HL-60 (cell line): ENCODE results near the gene SETBP1.
A peak's percentile ranks its signal among the peaks of the same experiment; 100 is the strongest.

ENCODE experiments used
- DNase-seq, 2 experiments: peaks; one replicate each; pipeline ENCODE4 v3.0.0-alpha.2; 2010 to 2020; ENCODE audit warnings: low read depth in 1 of 2, low spot score in 1 of 2
- H3K27ac ChIP-seq: fragments of 250-450 bp; sonication (Bioruptor Pico); replicated peaks from 2 replicates; pipeline ENCODE4 v1.5.1; 2020; ENCODE audit warnings: mild to moderate bottlenecking, moderate library complexity
- H3K27me3 ChIP-seq: fragments of 250-450 bp; sonication (Bioruptor Pico); 2 replicates; pipeline ENCODE4 v1.5.1; 2021; ENCODE audit warnings: mild to moderate bottlenecking, moderate library complexity; ENCODE audit not compliant: insufficient read depth, poor library complexity, severe bottlenecking
- H3K4me3 ChIP-seq: replicated peaks from 2 replicates; pipeline ENCODE4 v1.5.1; 2011; ENCODE audit warnings: mild to moderate bottlenecking, control low read depth, low read length; ENCODE audit not compliant: insufficient read depth
- GABPA ChIP-seq: IDR thresholded peaks from 2 replicates; pipeline ENCODE4 v1.6.1; 2012; ENCODE audit warnings: low read depth
- POLR2AphosphoS5 ChIP-seq: IDR thresholded peaks from 2 replicates; pipeline ENCODE4 v1.6.1; 2012; ENCODE audit warnings: low read depth
- SPI1 ChIP-seq: IDR thresholded peaks from 2 replicates; pipeline ENCODE4 v1.6.1; 2012; ENCODE audit warnings: low read depth, mild to moderate bottlenecking, borderline replicate concordance
- TF ChIP-seq, protein P1 (sequence below): IDR thresholded peaks from one replicate; pipeline ENCODE4 v1.5.1; 2011; ENCODE audit warnings: low read length, control low read depth, inconsistent platforms; ENCODE audit not compliant: insufficient read depth
- TF ChIP-seq, protein P2 (sequence below): IDR thresholded peaks from 2 replicates; pipeline ENCODE4 v1.6.1; 2012; ENCODE audit warnings: low read depth; ENCODE audit not compliant: insufficient replicate concordance

The SETBP1 gene

DNA sequence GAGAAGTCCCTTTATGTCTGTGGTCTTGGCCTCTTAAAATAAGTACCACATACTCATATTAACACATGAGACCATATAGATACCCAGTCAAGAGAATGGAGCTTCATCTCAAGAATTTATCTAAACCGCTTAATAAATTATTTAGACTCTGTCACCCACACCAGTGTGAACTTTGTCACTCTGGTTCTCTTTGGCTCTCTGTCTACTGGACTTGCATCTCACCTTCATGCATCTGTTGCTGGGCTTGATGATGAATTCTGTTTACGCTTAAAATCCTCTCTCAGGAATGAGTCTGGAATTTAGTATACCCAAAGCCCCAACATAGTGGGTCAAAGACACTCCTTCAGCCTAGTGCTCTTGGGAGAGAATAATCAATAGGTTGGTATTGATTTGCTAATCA is 73.9 kb downstream of the SETBP1 start:
- Histone ChIP-seq H3K4me3 (no peak overlapping the region), H3K27ac (no peak overlapping the region), H3K27me3 (peaks cover 6% of the 10 kb centered on the region)
- DNase-seq, result no peak
- TF ChIP-seq POLR2AphosphoS5 (no peak), SPI1 (no peak), GABPA (no peak)
- TF ChIP-seq, protein P1, sequence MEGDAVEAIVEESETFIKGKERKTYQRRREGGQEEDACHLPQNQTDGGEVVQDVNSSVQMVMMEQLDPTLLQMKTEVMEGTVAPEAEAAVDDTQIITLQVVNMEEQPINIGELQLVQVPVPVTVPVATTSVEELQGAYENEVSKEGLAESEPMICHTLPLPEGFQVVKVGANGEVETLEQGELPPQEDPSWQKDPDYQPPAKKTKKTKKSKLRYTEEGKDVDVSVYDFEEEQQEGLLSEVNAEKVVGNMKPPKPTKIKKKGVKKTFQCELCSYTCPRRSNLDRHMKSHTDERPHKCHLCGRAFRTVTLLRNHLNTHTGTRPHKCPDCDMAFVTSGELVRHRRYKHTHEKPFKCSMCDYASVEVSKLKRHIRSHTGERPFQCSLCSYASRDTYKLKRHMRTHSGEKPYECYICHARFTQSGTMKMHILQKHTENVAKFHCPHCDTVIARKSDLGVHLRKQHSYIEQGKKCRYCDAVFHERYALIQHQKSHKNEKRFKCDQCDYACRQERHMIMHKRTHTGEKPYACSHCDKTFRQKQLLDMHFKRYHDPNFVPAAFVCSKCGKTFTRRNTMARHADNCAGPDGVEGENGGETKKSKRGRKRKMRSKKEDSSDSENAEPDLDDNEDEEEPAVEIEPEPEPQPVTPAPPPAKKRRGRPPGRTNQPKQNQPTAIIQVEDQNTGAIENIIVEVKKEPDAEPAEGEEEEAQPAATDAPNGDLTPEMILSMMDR, result no peak
- TF ChIP-seq, protein P2, sequence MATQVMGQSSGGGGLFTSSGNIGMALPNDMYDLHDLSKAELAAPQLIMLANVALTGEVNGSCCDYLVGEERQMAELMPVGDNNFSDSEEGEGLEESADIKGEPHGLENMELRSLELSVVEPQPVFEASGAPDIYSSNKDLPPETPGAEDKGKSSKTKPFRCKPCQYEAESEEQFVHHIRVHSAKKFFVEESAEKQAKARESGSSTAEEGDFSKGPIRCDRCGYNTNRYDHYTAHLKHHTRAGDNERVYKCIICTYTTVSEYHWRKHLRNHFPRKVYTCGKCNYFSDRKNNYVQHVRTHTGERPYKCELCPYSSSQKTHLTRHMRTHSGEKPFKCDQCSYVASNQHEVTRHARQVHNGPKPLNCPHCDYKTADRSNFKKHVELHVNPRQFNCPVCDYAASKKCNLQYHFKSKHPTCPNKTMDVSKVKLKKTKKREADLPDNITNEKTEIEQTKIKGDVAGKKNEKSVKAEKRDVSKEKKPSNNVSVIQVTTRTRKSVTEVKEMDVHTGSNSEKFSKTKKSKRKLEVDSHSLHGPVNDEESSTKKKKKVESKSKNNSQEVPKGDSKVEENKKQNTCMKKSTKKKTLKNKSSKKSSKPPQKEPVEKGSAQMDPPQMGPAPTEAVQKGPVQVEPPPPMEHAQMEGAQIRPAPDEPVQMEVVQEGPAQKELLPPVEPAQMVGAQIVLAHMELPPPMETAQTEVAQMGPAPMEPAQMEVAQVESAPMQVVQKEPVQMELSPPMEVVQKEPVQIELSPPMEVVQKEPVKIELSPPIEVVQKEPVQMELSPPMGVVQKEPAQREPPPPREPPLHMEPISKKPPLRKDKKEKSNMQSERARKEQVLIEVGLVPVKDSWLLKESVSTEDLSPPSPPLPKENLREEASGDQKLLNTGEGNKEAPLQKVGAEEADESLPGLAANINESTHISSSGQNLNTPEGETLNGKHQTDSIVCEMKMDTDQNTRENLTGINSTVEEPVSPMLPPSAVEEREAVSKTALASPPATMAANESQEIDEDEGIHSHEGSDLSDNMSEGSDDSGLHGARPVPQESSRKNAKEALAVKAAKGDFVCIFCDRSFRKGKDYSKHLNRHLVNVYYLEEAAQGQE, result no peak

DNA sequence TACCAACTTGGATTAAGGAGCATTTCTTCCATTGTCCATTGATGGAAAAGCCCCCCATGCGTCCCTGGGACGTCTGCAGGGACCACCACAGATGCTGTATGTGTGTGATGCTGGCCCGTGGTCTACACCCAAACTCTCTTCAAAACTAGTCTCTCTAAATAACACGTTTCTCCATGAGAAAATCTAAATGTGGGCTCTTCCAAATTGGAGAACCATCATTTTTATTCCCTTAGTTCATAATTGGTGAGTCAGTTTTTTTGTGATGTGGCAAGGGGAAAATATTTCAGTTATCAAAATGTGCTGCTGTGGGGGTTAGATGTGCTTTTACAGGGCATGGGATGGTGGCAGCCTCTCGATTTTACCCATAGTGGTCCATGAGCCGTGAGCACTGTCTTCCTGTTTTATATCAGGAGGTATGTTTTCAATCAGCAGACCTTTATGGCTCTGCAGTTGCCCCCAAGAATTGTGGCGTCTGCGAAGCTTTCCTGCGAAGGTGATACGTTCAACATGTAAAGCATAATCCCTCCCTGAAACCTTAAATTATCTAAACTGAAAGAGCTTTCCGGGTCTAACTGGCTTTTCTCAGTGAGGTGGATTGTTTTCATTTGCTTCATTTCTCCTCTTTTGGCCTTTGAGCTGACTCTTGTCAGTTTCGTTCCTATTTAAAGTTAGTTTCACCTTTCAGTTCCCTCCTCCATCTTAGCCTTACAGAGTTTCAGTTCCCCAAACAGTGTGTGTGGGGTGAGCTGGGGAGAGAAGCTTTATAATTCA is 78.4 kb downstream of the SETBP1 start:
- H3K27me3 ChIP-seq, result peaks cover 5% of the 10 kb centered on the region
- H3K27ac ChIP-seq, result no peak overlapping the region
- TF ChIP-seq, protein P1, result no peak
- TF ChIP-seq SPI1 (no peak), GABPA (no peak), POLR2AphosphoS5 (no peak)
- TF ChIP-seq, protein P2, result no peak
- H3K4me3 ChIP-seq, result peak overlapping the region; percentile 19
- DNase-seq, result no peak

DNA sequence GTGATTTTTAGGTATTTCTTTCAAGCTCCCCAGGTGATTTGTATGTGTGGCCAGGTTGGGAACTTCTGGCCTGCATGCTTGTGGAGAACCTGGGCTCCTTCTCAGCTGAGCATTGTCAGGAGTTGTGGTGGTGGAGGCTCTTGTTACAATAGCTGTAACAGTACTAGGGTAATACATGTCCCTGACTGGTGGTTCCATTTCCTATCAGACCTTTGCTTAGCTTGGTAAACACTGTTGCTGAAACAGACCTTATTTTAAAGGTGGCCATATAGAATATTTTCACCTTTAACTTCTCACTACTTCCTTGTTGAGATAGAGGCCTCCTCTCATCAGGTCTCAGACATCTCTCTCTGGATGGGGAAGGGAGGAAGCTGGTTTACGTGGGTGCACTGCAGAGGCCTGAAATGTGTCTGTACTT is 79.2 kb downstream of the SETBP1 start:
- TF ChIP-seq, protein P2, result no peak
- TF ChIP-seq GABPA, result no peak
- no peak for TF ChIP-seq POLR2AphosphoS5
- TF ChIP-seq, protein P1, result no peak
- TF ChIP-seq SPI1, result no peak
- H3K4me3 ChIP-seq, result no peak overlapping the region

More for the DNA sequence above, 79.2 kb downstream of the SETBP1 start:
- Histone ChIP-seq H3K27ac (no peak overlapping the region), H3K27me3 (peaks cover 3% of the 10 kb centered on the region)
- DNase-seq, result no peak
